COR-L47 (cell line): ENCODE results near the gene LPP.

Source experiments
- DNase-seq: peaks from one replicate; lab custom pipeline; 2025; lab: John Stamatoyannopoulos, UW

Gene LPP

DNA sequence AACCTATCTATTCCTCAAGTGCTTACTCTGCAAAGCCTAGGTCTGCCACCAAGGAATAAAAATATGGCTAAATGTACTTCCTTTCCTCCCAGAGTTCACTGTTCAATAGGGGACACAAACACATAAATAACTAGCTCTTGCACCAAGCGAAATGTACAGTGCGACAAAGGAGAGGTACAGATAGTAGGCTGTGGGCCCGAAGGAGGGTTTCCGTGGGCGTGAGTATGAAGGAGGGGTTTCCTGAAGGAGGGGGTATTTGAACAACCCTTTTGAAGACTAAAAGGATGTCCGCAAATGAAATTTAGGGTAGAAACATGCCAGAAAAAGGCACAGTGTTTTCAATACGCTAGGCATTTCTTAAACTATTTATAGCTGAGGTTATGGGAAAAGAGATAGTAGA lies 207.9 kb downstream of the LPP start:
- no peak for DNase-seq

DNA sequence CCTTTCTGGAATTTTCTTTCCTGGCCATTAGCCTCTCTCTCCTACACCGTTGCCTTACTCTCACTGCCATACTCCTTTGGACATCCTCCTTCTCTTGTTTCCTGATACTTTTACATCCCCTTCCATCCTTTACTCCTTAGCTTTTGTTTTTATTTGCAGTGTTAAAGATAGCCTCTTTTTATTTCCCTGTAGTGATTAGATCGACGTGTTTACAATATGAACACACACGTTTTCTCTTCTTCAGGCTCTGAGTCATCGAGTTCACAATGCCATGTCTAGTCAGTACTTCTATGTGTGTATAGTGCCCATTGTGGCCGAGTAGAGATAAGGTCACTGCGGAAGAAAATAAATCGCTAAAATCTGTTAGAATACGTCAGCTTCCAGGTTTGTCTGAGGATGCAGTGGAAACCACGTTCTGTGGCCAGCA lies 208.5 kb downstream of the LPP start:
- no peak for DNase-seq

GRCh38 chr3:188365184-188365583 lies 211.2 kb downstream of the LPP start:
- DNase-seq: no peak

GRCh38 chr3:188365988-188366698 lies 212.2 kb downstream of the LPP start:
- no peak for DNase-seq

- no peak for DNase-seq
Measured at GRCh38 chr3:188367678-188368077, 213.7 kb downstream of the LPP start.

- no peak for DNase-seq
Measured at GRCh38 chr3:188369526-188369925, 215.6 kb downstream of the LPP start.

GRCh38 chr3:188370081-188370830 lies 216.3 kb downstream of the LPP start:
- no peak for DNase-seq

DNA sequence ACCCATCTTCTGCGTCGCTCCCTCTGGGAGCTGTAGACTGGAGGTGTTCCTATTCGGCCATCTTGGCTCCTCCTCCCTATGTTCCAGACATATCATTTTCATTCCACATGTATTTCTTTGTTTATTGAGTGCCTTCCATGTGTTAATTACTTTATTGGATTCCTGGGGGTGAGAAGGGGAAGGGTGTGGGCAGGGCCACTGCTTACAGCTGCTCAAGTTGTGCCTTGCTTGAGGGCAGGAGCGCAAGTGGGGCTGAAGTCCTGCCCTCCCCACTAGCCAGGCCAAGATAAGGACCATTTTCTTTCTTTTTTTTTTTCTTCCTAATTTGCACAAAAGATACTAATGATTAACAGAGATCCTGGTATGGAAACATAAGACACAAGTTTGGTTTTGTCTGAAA lies 224.8 kb downstream of the LPP start:
- no peak for DNase-seq

- no peak for DNase-seq
Measured at GRCh38 chr3:188380252-188380651, 226.3 kb downstream of the LPP start.

DNA sequence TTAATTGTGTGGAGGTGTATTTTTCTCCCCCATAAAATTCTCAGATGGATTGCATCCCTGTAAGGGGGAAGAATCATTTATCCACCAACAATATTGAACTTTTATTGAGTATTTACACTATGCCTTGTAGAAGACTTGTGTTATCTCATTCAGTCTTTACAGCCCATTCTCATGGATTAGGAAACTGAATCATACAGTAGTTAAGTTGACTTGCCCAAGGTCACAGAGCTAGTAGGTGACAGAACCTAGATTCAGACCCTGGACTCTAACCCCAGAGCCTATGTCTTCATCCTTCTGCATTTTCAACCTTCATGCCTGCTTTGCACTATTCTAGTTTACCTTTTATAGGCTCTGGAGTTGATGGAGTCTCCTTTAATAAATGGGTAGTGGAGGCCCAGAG lies 226.8 kb downstream of the LPP start:
- no peak for DNase-seq

- DNase-seq: no peak
Measured at GRCh38 chr3:188383748-188384147, 229.8 kb downstream of the LPP start.

GRCh38 chr3:188385295-188385694 lies 231.3 kb downstream of the LPP start:
- no peak for DNase-seq

GRCh38 chr3:188389711-188390342 lies 235.9 kb downstream of the LPP start:
- no peak for DNase-seq

DNA sequence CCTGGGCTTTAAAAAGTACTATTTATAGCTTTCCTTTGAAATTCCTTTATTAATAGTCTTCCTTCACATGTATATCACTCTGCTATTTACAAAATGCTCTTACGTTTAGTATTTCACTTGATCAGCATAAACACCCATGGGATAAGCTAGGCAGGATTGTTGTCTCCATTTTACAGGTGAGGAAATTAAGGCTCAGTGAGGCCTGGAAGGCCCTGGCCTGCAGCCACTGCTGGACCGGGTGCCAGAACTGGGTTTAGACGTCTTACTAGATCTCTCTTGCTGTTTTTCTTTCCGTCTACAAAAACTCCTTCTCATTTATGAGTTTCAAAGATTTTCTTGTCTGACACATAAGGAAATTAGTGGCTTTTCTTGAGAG lies 236.4 kb downstream of the LPP start:
- no peak for DNase-seq

- no peak for DNase-seq
Measured at GRCh38 chr3:188390775-188391443, 237.0 kb downstream of the LPP start.

DNA sequence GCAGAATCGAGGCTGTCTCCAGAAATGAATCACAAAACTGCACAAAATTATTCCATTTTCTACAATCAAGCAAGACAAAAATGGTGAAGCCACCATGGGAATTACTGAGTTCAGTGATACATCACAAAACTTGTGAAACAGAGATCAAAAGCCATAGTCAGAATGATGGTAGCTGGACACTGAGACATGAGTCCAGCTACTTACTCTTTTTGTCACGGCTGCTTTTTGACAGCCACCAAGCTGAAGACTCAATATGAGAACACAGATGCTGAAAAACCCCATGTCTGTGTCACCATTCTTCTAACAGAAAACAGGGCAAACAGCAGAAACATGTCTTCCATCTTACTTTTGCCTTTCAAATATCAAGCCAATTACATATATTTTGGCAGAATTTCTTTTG lies 237.6 kb downstream of the LPP start:
- DNase-seq: no peak

DNA sequence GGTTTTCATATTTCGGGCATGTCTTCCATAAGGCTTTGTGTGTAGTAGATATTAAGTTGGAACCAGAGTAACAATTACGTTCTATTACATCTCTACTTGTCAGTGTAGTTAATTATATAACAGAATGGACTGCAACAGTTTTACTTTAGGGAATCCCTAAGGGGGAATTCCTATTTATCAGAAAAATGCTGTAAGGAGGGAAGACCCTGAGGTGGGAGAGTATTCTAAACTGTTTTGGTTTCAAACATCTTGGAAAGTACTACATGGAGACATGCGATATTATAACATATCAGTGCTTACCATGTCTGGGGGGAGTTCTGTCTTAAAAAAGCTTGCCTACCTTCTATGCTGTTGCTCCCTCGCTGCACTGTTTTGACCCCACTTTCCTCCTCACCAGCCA lies 238.1 kb downstream of the LPP start:
- no peak for DNase-seq

DNA sequence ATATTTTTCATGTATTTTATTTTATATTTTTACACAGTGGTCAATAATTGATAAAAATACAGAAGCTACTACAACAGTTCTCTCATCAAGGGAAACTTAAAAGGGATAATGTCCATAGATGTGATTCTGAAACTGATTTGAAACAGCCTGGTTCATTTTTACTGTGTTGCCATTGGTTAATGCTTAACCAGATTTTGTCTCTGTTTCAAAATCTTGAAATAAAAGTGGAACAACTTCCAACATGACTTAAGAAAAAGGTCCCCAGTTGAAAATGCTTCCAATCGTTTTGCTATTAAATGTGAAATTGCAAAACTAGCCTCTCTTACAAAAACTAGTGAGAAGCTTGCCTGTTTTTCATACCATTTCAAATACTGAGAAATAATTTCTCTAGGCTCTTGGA lies 240.7 kb downstream of the LPP start:
- no peak for DNase-seq

DNA sequence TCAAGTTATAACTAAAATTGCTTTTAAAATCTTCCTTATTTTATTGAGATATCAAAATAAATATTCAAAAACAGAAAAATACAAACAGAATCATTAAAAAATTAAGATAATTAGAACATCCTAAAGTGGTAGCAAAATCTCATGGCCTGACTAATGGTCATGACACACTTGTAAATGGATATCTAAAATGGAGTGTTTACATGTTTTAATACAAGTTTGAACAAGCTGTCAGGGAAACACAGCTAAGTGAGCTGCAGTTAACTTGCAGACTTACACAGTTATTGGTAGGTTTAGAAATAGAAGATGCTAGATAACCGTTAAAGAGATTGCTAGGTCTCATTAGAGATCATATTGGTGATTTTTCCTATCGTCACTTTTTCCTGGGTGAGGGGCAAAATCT lies 242.3 kb downstream of the LPP start:
- no peak for DNase-seq

DNA sequence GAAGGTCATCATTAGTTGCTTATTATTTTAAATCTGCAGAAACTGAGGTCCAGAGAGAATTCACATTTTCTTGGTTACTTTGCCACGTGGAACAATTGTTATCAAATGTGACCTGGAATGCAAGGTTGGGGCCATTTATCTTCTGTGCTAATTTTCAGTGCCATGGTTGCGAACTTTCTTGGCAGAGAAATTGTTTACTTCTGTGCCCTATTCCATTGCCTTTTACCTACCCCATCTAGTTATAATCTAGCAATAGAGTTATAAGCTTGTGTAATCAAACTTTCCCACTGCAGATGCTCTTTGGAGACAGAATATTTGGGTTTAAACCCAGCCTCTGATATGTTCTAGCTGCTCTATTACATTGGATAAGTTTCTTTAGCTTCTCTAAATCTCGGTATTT lies 242.9 kb downstream of the LPP start:
- DNase-seq: no peak

- no peak for DNase-seq
Measured at GRCh38 chr3:188397766-188398705, 244.1 kb downstream of the LPP start.
